CD4-positive, alpha-beta T cell (primary cell): ENCODE results near the gene MYO1D. TPM values are rescaled to one million over a fixed set of nuclear protein-coding genes. Genes with fewer than 3 reads are reported as not detected.

Source experiments
- ATAC-seq: fragments of 200-7000 bp; cut with Tn5 transposase; one replicate; pipeline ENCODE4 v1.10.0; 2022; ENCODE audit warnings: mild to moderate bottlenecking; ENCODE audit not compliant: poor library complexity
- CTCF ChIA-PET: fragments of 350-600 bp; sonication (Branson Sonifier 250); formaldehyde crosslinking; loops from one replicate; lab custom pipeline; 2021; ENCODE audit warnings: antibody characterized with exemption, inconsistent platforms; lab: Charles Lee
- POLR2A ChIA-PET: fragments of 350-600 bp; sonication (Branson Sonifier 250); formaldehyde crosslinking; loops from one replicate; lab custom pipeline; 2021; ENCODE audit warnings: antibody characterized with exemption, inconsistent platforms; lab: Charles Lee
- DNase-seq, 14 experiments: peaks; one replicate each; pipeline ENCODE4 v3.0.0-alpha.2; 2013 to 2020; ENCODE audit warnings: mixed read lengths in 2 of 14
- H3K27ac ChIP-seq, 2 donors: one replicate each; pipeline versions ENCODE4 v1.5.1 to v1.7.0; 2013; ENCODE audit warnings: low read length in 2 of 2, low read depth in 1 of 2, mild to moderate bottlenecking in 1 of 2
- H3K27me3 ChIP-seq, 2 experiments: 1 replicate in 1 of 2; 2 replicates in 1 of 2; pipeline versions ENCODE4 v1.6.1 to v1.7.0; 2013; ENCODE audit warnings: low read length in 2 of 2, control low read depth in 1 of 2, mild to moderate bottlenecking in 1 of 2, moderate library complexity in 1 of 2; ENCODE audit not compliant: insufficient read depth in 2 of 2, control insufficient read depth in 1 of 2
- H3K36me3 ChIP-seq: one replicate; pipeline ENCODE4 v1.6.1; 2013; ENCODE audit warnings: low read length, control low read depth; ENCODE audit not compliant: insufficient read depth
- H3K4me1 ChIP-seq: one replicate; pipeline ENCODE4 v1.6.1; 2013; ENCODE audit warnings: low read length, control low read depth; ENCODE audit not compliant: insufficient read depth
- H3K4me3 ChIP-seq: one replicate; pipeline ENCODE4 v1.5.1; 2013; ENCODE audit warnings: mild to moderate bottlenecking, low read length, moderate library complexity
- H3K9me3 ChIP-seq, 2 experiments: 1 replicate in 1 of 2; 2 replicates in 1 of 2; pipeline versions ENCODE4 v1.6.1 to v1.7.0; 2013; ENCODE audit warnings: low read length in 2 of 2, mild to moderate bottlenecking in 2 of 2, control low read depth in 1 of 2, moderate library complexity in 1 of 2; ENCODE audit not compliant: control insufficient read depth in 1 of 2, insufficient read depth in 1 of 2
- H3K27ac Mint-ChIP-seq: one replicate; pipeline ENCODE4 v1.8.0; 2020; ENCODE audit warnings: mixed read lengths
- H3K27me3 Mint-ChIP-seq: one replicate; pipeline ENCODE4 v1.8.0; 2021; ENCODE audit warnings: mixed read lengths
- H3K36me3 Mint-ChIP-seq: one replicate; pipeline ENCODE4 v1.8.0; 2021; ENCODE audit warnings: low read depth, mixed read lengths
- H3K4me1 Mint-ChIP-seq: one replicate; pipeline ENCODE4 v1.8.0; 2021; ENCODE audit warnings: low read depth, mixed read lengths
- H3K4me3 Mint-ChIP-seq: one replicate; pipeline ENCODE4 v1.8.0; 2020; ENCODE audit warnings: mild to moderate bottlenecking, mixed read lengths
- H3K9me3 Mint-ChIP-seq: one replicate; pipeline ENCODE4 v1.8.0; 2020; ENCODE audit warnings: mixed read lengths
- CTCF ChIP-seq: fragments of 200-600 bp; IDR thresholded peaks from one replicate; pipeline ENCODE4 v1.8.0; 2022; ENCODE audit warnings: antibody characterized with exemption, mild to moderate bottlenecking
- intact Hi-C, 2 experiments: fragments of 100-400 bp; cut with DNase I in 1 of 2; cut with micrococcal nuclease in 1 of 2; formaldehyde crosslinking; loops; one replicate each; pipeline versions ENCODE4 v1.15.1 to v1.9.0; 2023 to 2025; cut with DNase I, micrococcal nuclease
- total RNA-seq, 174 experiments: library from RNA in 2 of 174; stranded (reverse) in 2 of 174; gene quantifications; one replicate each; pipeline ENCODE4 v1.2.3 and lab custom pipeline; 2021 to 2026

The MYO1D gene
- total RNA-seq, 2 experiments from 2014 or later = 5.8 to 6.4 TPM

- intact Hi-C loops = no loop called here
- TF ChIP-seq CTCF = no peak
- Histone ChIP-seq H3K36me3 (no peaks in the 10 kb centered on the region), H3K4me3 (no peak overlapping the region), H3K27ac (no peak overlapping the region), H3K4me1 (no peaks in the 10 kb centered on the region), H3K27me3 (no peaks in the 10 kb centered on the region), H3K9me3 (no peaks in the 10 kb centered on the region)
- ATAC-seq = no peak
- Mint-ChIP-seq H3K4me1 (no peaks in the 10 kb centered on the region), H3K36me3 (no peaks in the 10 kb centered on the region), H3K27me3 (peaks cover 5% of the 10 kb centered on the region), H3K4me3 (no peak overlapping the region), H3K9me3 (no peaks in the 10 kb centered on the region), H3K27ac (no peak overlapping the region)
- CTCF ChIA-PET = no interaction called here
- DNase-seq = no peak
- POLR2A ChIA-PET = no interaction called here
Observed at GRCh38 chr17:32914181-32914580, 37.3 kb upstream of the MYO1D start.

- no peak overlapping the region for H3K27ac ChIP-seq
- ChIA-PET POLR2A (no interaction called here), CTCF (no interaction called here)
- H3K9me3 Mint-ChIP-seq = no peaks in the 10 kb centered on the region
- DNase-seq (no peak), ATAC-seq (no peak)
- no peaks in the 10 kb centered on the region for H3K9me3 ChIP-seq
- H3K4me3 ChIP-seq = no peak overlapping the region
- H3K27me3 ChIP-seq = no peaks in the 10 kb centered on the region
- intact Hi-C loops = no loop called here
- H3K27ac Mint-ChIP-seq = no peak overlapping the region
- H3K36me3 ChIP-seq = no peaks in the 10 kb centered on the region
- no peaks in the 10 kb centered on the region for H3K4me1 Mint-ChIP-seq
- peaks cover 5% of the 10 kb centered on the region for H3K27me3 Mint-ChIP-seq
- no peaks in the 10 kb centered on the region for H3K4me1 ChIP-seq
- H3K4me3 Mint-ChIP-seq = no peak overlapping the region
- TF ChIP-seq CTCF = no peak
- no peaks in the 10 kb centered on the region for H3K36me3 Mint-ChIP-seq
Observed at GRCh38 chr17:32913593-32913992, 36.7 kb upstream of the MYO1D start.

GRCh38 chr17:32912218-32912897, 35.4 kb upstream of the MYO1D start:
- H3K9me3 ChIP-seq = no peaks in the 10 kb centered on the region
- peaks cover 5% of the 10 kb centered on the region for H3K27me3 Mint-ChIP-seq
- no peak for DNase-seq
- H3K36me3 ChIP-seq = no peaks in the 10 kb centered on the region
- ChIA-PET CTCF (no interaction called here), POLR2A (no interaction called here)
- intact Hi-C loops = no loop called here
- no peaks in the 10 kb centered on the region for H3K27me3 ChIP-seq
- no peak overlapping the region for H3K4me3 Mint-ChIP-seq
- no peak for ATAC-seq
- no peaks in the 10 kb centered on the region for H3K9me3 Mint-ChIP-seq
- no peaks in the 10 kb centered on the region for H3K4me1 ChIP-seq
- no peaks in the 10 kb centered on the region for H3K4me1 Mint-ChIP-seq
- no peak overlapping the region for H3K27ac ChIP-seq
- no peak overlapping the region for H3K4me3 ChIP-seq
- H3K27ac Mint-ChIP-seq = no peak overlapping the region
- no peaks in the 10 kb centered on the region for H3K36me3 Mint-ChIP-seq
- no peak for TF ChIP-seq CTCF
